ENCODE results near the gene TECPR2. TPM values are rescaled to one million over a fixed set of nuclear protein-coding genes. Genes with fewer than 3 reads are reported as not detected.

The TECPR2 gene
- total and polyA plus RNA-seq, 2 of the 13 experiments (the other 11 are each of a cell fraction or from before 2014, with no cell fraction given), result 3.5 to 5.7 TPM

- TF ChIP-seq ZBTB14 (CRISPR knock-in tag; IDR thresholded peaks at IDR 0.05) (peak; percentile 95), ZSCAN12 (CRISPR knock-in tag; IDR thresholded peaks at IDR 0.05) (peak; percentile 19; the same call in 1 of the 2 replicates), SAP130 (CRISPR knock-in tag; IDR thresholded peaks at IDR 0.05; ENCODE audit: low read depth) (peak; percentile 70), BORCS8-MEF2B (CRISPR knock-in tag; IDR thresholded peaks at IDR 0.05) (no peak), ZNF816 (CRISPR knock-in tag; IDR thresholded peaks at IDR 0.05; ENCODE audit: borderline replicate concordance) (no peak), ZNF570 (CRISPR knock-in tag; IDR thresholded peaks at IDR 0.05; ENCODE audit: borderline replicate concordance) (no peak), ZNF788 (CRISPR knock-in tag; IDR thresholded peaks at IDR 0.05; ENCODE audit: borderline replicate concordance) (peak; percentile 18; the same call in 1 of the 2 replicates), BATF2 (CRISPR knock-in tag; IDR thresholded peaks at IDR 0.05) (no peak), TFAP4 (IDR thresholded peaks at IDR 0.05; ENCODE audit: borderline replicate concordance, low read depth) (peak; percentile 95), RXRB (CRISPR knock-in tag; IDR thresholded peaks at IDR 0.05; ENCODE audit: borderline replicate concordance) (peak; percentile 65; the same call in 1 of the 2 replicates), MLXIP (CRISPR knock-in tag; IDR thresholded peaks at IDR 0.05; ENCODE audit: borderline replicate concordance) (no peak), MIER2 (CRISPR knock-in tag; IDR thresholded peaks at IDR 0.05) (no peak), ZNF432 (CRISPR knock-in tag; IDR thresholded peaks at IDR 0.05; ENCODE audit: borderline replicate concordance) (no peak), ZBTB20 (CRISPR knock-in tag; IDR thresholded peaks at IDR 0.05; ENCODE audit: borderline replicate concordance, low read depth) (no peak), GABPA (IDR thresholded peaks at IDR 0.05; ENCODE audit: low read depth, low read length) (no peak), GABPA (CRISPR knock-in tag; IDR thresholded peaks at IDR 0.05; ENCODE audit: low read depth) (no peak), ZNF264 (CRISPR knock-in tag; IDR thresholded peaks at IDR 0.05) (no peak), TFDP1 (CRISPR knock-in tag; IDR thresholded peaks at IDR 0.05; ENCODE audit: borderline replicate concordance) (peak; percentile 52; the same call in 1 of the 2 replicates), ZSCAN5A (CRISPR knock-in tag; IDR thresholded peaks at IDR 0.05; ENCODE audit: borderline replicate concordance) (no peak), ZNF496 (CRISPR knock-in tag; IDR thresholded peaks at IDR 0.05; ENCODE audit: insufficient replicate concordance) (no peak)
These were observed 147.2 kb downstream of the TECPR2 start, which contains the start of gene ANKRD9 (continued) for GRCh38 chr14:102509746-102510615.
